NT2/D1 (cell line): ENCODE measurements around the gene CNKSR3.

ENCODE experiments used
- SUZ12 ChIP-seq: IDR thresholded peaks from 2 replicates; pipeline ENCODE4 v1.6.1; 2011; ENCODE audit not compliant: insufficient read length, insufficient read depth; ENCODE audit errors: extremely low read depth
- YY1 ChIP-seq: IDR thresholded peaks from 2 replicates; pipeline ENCODE4 v1.6.1; 2011; ENCODE audit not compliant: insufficient read length, insufficient read depth
- ZNF274 ChIP-seq: IDR thresholded peaks from 2 replicates; pipeline ENCODE4 v1.6.1; 2011; ENCODE audit warnings: mild to moderate bottlenecking, low read depth, low read length

DNA sequence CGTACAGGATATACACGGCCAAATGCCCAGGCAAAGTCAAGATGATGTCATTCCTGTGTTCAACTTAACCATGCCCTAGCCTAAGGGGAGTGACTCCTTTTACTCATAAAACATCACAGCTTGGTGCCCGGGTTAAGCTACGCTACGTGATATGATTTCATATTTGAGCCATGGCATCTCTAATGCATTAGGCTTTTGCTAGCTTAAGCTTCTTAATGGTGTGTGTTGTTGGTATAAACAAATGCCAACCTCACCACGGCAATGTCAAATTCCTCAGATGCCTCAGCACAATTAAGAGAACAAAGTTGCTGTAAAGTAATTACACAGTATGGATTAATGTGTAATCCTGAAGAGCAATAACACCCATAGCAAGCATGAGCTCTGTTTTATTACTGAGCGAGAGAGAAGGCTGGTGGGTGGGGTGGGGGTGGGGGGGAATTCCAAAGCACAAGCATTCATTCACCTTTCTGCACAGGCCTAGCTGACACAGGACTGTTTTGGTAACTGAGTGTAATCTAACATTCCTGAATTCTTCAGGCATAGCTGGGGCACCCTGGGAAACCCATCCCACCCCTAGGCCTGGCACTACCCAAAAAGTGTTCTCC, 44.7 kb upstream of the CNKSR3 start:
- TF ChIP-seq YY1 (no peak), ZNF274 (no peak), SUZ12 (no peak)
